Large intestine (tissue), 3 donors: Measurements from ENCODE around the gene INTS2. TPM values are rescaled to one million over a fixed set of nuclear protein-coding genes. Genes with fewer than 3 reads are reported as not detected.

Source experiments
- DNase-seq, 2 donors: peaks; one replicate each; pipeline versions ENCODE4 v3.0.0 to v3.0.0-alpha.2; 2013
- H3K27ac ChIP-seq: one replicate; pipeline ENCODE4 v1.5.1; 2013; ENCODE audit warnings: low read length
- H3K27me3 ChIP-seq: 2 replicates; pipeline ENCODE4 v1.6.1; 2013; ENCODE audit warnings: low read length; ENCODE audit not compliant: control insufficient read depth, insufficient read depth
- H3K36me3 ChIP-seq: 2 replicates; pipeline ENCODE4 v1.6.1; 2013; ENCODE audit warnings: low read length; ENCODE audit not compliant: control insufficient read depth, insufficient read depth
- H3K4me1 ChIP-seq: one replicate; pipeline ENCODE4 v1.6.1; 2013; ENCODE audit warnings: low read length; ENCODE audit not compliant: control insufficient read depth, insufficient read depth
- H3K4me3 ChIP-seq: one replicate; pipeline ENCODE4 v1.5.1; 2013; ENCODE audit warnings: low read length
- H3K9me3 ChIP-seq: one replicate; pipeline ENCODE4 v1.6.1; 2013; ENCODE audit warnings: mild to moderate bottlenecking, low read depth, low read length, moderate library complexity; ENCODE audit not compliant: control insufficient read depth
- WGBS: methylation state at CpG from one replicate; pipeline ENCODE4 v1.1.5; 2013; ENCODE audit warnings: low lambda C conversion rate; ENCODE audit not compliant: insufficient coverage; 5-methylcytosine and 5-hydroxymethylcytosine counted together
- polyA plus RNA-seq: library from polyadenylated mRNA; unstranded; fragments of 120-200 nt; gene quantifications from one replicate; pipeline ENCODE4 v1.2.1, GENCODE V29; 2013

Gene INTS2
- polyA plus RNA-seq, 1 donor, result 9.0 TPM

GRCh38 chr17:61837175-61838051, 90.4 kb downstream of the INTS2 start:
- H3K9me3 ChIP-seq, result no peaks in the 10 kb centered on the region
- peak; percentile 23 to 34 for DNase-seq
- 29% methylated on average over 4 of the region's 4 CpGs for WGBS
- no peak overlapping the region for H3K4me3 ChIP-seq
- no peak overlapping the region for H3K27ac ChIP-seq
- H3K4me1 ChIP-seq, result no peaks in the 10 kb centered on the region
- H3K36me3 ChIP-seq, result no peaks in the 10 kb centered on the region
- no peaks in the 10 kb centered on the region for H3K27me3 ChIP-seq

GRCh38 chr17:61836266-61837174, 91.3 kb downstream of the INTS2 start:
- WGBS, result 100% methylated on average over 1 of the region's 3 CpGs
- Histone ChIP-seq H3K4me1 (no peaks in the 10 kb centered on the region), H3K27me3 (no peaks in the 10 kb centered on the region), H3K9me3 (no peaks in the 10 kb centered on the region), H3K36me3 (no peaks in the 10 kb centered on the region), H3K27ac (no peak overlapping the region), H3K4me3 (no peak overlapping the region)
- no peak for DNase-seq

GRCh38 chr17:61835606-61836005, 92.2 kb downstream of the INTS2 start:
- Histone ChIP-seq H3K27me3 (no peaks in the 10 kb centered on the region), H3K9me3 (no peaks in the 10 kb centered on the region), H3K36me3 (no peaks in the 10 kb centered on the region), H3K4me1 (no peaks in the 10 kb centered on the region), H3K27ac (no peak overlapping the region), H3K4me3 (no peak overlapping the region)
- WGBS, result 93% methylated on average over 1 of the region's 1 CpG
- no peak for DNase-seq

GRCh38 chr17:61834610-61835009, 93.2 kb downstream of the INTS2 start:
- H3K27me3 ChIP-seq, result no peaks in the 10 kb centered on the region
- WGBS, result no CpG with 5 or more reads among the region's 2 CpGs
- no peaks in the 10 kb centered on the region for H3K9me3 ChIP-seq
- DNase-seq, result no peak
- no peaks in the 10 kb centered on the region for H3K4me1 ChIP-seq
- H3K36me3 ChIP-seq, result no peaks in the 10 kb centered on the region
- H3K27ac ChIP-seq, result no peak overlapping the region
- no peak overlapping the region for H3K4me3 ChIP-seq

- Histone ChIP-seq H3K27ac (no peak overlapping the region), H3K4me3 (no peak overlapping the region), H3K27me3 (no peaks in the 10 kb centered on the region), H3K36me3 (no peaks in the 10 kb centered on the region), H3K9me3 (no peaks in the 10 kb centered on the region), H3K4me1 (no peaks in the 10 kb centered on the region)
- DNase-seq, result no peak
- WGBS, result 73% methylated on average over 2 of the region's 7 CpGs
Measured at GRCh38 chr17:61833536-61834193, 94.1 kb downstream of the INTS2 start.

GRCh38 chr17:61832463-61832862, 95.3 kb downstream of the INTS2 start:
- no peaks in the 10 kb centered on the region for H3K27me3 ChIP-seq
- no peaks in the 10 kb centered on the region for H3K9me3 ChIP-seq
- H3K27ac ChIP-seq, result no peak overlapping the region
- WGBS, result no CpG with 5 or more reads among the region's 3 CpGs
- no peaks in the 10 kb centered on the region for H3K36me3 ChIP-seq
- no peak for DNase-seq
- H3K4me1 ChIP-seq, result no peaks in the 10 kb centered on the region
- no peak overlapping the region for H3K4me3 ChIP-seq

GRCh38 chr17:61831099-61831498, 96.7 kb downstream of the INTS2 start:
- no peak overlapping the region for H3K27ac ChIP-seq
- H3K27me3 ChIP-seq, result no peaks in the 10 kb centered on the region
- DNase-seq, result no peak
- WGBS, result no CpG with 5 or more reads among the region's 1 CpG
- no peaks in the 10 kb centered on the region for H3K4me1 ChIP-seq
- no peaks in the 10 kb centered on the region for H3K36me3 ChIP-seq
- no peaks in the 10 kb centered on the region for H3K9me3 ChIP-seq
- no peak overlapping the region for H3K4me3 ChIP-seq

- Histone ChIP-seq H3K9me3 (no peaks in the 10 kb centered on the region), H3K4me3 (no peak overlapping the region), H3K4me1 (no peaks in the 10 kb centered on the region), H3K27me3 (no peaks in the 10 kb centered on the region), H3K36me3 (no peaks in the 10 kb centered on the region), H3K27ac (no peak overlapping the region)
- WGBS, result 100% methylated on average over 1 of the region's 1 CpG
- no peak for DNase-seq
Measured at GRCh38 chr17:61828694-61829093, 99.1 kb downstream of the INTS2 start.

- Histone ChIP-seq H3K4me1 (no peaks in the 10 kb centered on the region), H3K27me3 (no peaks in the 10 kb centered on the region), H3K9me3 (no peaks in the 10 kb centered on the region), H3K36me3 (no peaks in the 10 kb centered on the region), H3K4me3 (no peak overlapping the region), H3K27ac (no peak overlapping the region)
- DNase-seq, result no peak
- 100% methylated on average over 4 of the region's 8 CpGs for WGBS
Measured at GRCh38 chr17:61827649-61828395, 100.0 kb downstream of the INTS2 start.
